C4-2B (cell line): ENCODE data around the gene CLEC2L.

Experiments used
- H3K27ac ChIP-seq: fragments of 450-650 bp; 2 replicates; pipeline ENCODE4 v1.5.1; 2017
- ZFX ChIP-seq: fragments of 450-650 bp; IDR thresholded peaks from 2 replicates; pipeline ENCODE4 v1.6.1; 2017
- TF ChIP-seq, protein P1 (sequence below): fragments of 450-650 bp; conservative IDR thresholded peaks from 2 replicates; pipeline ENCODE4 v1.5.1; 2017; ENCODE audit warnings: mild to moderate bottlenecking

Gene CLEC2L

DNA sequence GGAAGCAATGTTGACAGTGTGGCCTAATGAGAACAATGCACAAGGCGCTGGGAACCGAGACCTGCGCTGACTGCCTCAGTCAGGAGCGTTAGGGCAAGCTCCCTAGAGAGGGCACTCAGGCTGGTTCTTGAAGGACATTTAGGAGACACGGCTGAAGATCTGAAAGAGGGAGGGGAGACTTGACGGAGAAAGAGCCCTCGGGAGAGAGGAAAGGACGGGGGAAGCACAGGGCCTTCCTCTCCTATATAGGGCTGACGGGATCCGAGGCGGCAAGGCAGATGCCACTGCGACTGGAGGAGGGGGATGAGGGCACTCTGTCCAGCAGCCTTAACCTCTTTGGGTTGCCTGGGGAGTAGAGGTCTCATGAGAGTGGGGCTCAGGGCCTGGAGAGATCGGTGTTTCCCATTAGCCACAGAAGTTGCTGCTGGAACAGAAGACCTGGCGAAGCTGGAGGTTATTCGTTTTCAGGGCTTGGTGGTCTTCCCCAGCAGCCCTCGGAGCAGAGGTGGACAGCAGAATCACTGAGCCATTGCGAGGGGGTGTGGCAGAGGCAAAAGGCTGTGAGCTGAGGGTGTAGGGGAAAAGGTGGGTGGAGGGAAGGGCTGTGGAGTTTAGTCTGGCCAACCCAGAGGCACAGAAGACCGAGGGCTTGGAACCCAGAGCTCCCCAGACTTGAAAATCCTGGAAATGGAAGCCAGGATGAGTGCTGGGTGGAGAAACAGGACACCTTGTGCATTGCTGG, 36.0 kb downstream of the CLEC2L start:
- H3K27ac ChIP-seq: no peak overlapping the region
- TF ChIP-seq, protein P1, sequence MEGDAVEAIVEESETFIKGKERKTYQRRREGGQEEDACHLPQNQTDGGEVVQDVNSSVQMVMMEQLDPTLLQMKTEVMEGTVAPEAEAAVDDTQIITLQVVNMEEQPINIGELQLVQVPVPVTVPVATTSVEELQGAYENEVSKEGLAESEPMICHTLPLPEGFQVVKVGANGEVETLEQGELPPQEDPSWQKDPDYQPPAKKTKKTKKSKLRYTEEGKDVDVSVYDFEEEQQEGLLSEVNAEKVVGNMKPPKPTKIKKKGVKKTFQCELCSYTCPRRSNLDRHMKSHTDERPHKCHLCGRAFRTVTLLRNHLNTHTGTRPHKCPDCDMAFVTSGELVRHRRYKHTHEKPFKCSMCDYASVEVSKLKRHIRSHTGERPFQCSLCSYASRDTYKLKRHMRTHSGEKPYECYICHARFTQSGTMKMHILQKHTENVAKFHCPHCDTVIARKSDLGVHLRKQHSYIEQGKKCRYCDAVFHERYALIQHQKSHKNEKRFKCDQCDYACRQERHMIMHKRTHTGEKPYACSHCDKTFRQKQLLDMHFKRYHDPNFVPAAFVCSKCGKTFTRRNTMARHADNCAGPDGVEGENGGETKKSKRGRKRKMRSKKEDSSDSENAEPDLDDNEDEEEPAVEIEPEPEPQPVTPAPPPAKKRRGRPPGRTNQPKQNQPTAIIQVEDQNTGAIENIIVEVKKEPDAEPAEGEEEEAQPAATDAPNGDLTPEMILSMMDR: no peak
- no peak for TF ChIP-seq ZFX

DNA sequence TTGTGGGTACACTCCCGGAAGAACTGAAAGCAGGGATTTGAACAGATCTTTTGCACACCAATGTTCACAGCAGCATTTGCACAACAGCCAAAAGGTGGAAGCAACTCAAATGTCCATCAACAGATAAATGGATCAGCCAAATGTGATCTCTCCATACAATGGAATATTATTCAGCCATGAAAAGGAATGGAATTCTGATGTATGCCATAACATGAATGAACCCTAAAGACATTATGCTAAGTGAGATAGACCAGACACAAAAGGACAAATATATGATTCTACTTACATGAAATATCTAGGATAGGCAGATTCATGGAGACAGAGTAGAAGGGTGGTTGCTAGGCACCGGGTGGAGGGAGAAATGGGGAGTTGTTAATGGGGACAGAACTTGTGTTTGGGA, 36.7 kb downstream of the CLEC2L start:
- TF ChIP-seq ZFX: no peak
- TF ChIP-seq, protein P1: no peak
- H3K27ac ChIP-seq: no peak overlapping the region

DNA sequence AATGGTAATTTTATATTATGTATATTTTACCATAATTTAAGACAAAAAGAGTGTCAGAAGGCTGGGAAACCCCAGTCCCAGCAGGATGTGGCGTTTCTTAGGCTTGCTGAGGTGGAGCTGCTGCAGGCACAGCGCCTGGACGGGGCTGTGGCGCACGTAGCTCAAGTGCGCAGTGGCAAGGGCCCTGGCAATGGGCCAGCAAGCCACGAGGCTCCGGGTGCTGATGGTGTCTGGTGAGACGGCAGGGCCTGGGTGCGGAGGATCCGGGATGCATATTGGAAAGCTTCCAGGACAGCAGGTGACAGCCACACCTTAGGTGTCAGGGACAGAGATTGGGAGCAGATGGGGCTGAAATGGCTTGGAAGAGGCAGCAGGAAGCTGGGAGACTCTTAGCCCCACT, 37.2 kb downstream of the CLEC2L start:
- no peak overlapping the region for H3K27ac ChIP-seq
- no peak for TF ChIP-seq ZFX
- TF ChIP-seq, protein P1: no peak

DNA sequence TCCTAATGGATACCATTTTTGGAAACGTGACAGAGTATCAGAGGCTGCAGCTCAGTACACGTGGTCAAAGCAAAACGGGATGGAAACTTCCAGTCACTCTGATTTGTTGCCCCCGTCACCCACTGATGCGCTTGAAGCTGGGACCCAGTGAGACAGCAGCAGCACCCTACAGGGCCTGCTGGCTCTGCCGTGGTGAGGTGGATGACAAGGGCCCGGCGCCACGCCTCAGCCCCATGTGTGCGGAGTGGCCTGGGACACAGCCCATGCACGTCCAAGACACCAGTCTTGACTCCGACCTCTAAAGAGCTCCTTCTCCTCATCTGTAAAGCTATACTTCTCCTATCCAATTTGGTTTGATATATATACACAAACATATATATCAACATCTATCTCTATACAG, 39.0 kb downstream of the CLEC2L start:
- no peak overlapping the region for H3K27ac ChIP-seq
- TF ChIP-seq, protein P1: no peak
- TF ChIP-seq ZFX: no peak

DNA sequence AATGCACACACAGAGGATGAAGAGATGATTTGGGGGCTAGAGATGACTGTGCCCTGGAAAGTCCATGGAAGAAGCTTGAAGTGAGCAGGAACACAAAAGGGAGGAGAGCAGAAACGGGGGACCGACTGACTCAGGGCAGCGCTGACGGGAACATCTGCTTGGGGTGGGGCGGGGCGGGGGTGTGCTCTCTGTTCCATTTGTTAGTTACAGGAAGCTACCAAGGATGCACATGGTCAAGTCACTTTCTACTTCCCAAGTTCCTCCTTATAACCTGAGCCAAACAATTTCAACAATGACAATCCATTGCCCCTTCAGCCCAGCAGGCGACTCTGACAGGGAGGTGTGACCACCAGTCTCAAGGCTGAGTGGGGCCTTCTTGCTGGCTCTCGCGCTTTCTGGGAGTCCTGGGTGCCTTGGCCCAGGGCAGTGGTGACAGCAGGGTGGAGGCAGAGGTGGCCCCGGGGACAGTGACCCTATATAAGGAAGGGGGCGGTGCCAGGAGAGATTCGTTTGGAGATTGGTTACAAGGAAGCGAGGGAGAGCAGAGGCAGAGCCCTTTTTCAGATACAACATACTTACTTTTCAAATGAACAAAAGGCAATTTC, 39.6 kb downstream of the CLEC2L start:
- no peak for TF ChIP-seq ZFX
- TF ChIP-seq, protein P1: no peak
- H3K27ac ChIP-seq: no peak overlapping the region

DNA sequence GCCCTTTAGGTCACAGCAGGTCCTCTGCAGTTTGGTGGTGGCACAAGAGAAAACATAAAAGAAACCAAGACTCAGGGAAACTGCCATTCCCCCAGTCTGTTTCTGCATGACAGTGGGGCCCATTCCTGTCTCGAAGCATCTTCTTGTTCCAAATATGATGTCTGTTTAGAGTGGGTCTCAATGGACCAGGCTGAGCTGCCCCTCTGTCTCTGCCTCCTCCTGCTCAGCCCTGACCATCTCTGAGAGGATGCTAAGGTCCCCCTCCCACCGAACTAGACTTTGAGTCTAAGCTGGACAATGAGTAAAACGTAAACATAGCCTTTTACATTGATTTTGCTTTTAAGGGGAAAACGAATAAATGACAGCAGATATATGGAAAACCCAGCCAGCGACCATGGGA, 40.4 kb downstream of the CLEC2L start:
- TF ChIP-seq, protein P1: no peak
- TF ChIP-seq ZFX: no peak
- H3K27ac ChIP-seq: no peak overlapping the region

DNA sequence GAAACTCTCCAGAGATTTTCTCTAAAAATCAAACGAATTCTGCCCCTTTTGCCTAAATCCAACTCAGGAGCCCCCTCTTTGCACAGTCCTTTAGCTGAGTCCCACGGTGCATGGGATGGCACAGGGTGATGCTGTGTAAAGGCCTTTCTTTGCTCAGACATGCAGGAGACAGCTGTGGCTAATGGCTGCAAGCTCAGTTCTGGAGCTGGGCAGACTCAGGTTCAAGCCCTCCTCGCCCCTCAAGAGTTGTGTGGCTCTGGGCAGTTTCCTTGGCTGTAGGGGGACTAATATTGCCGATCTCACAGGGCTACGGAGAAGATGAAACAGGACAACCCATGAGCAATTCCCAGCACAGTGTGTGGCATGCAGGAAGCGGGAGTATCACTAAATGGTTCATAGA, 42.6 kb downstream of the CLEC2L start:
- no peak for TF ChIP-seq ZFX
- TF ChIP-seq, protein P1: no peak
- H3K27ac ChIP-seq: no peak overlapping the region
